GM08714 (cell line): ENCODE data around the gene VPREB3.

Experiments used
- H3K4me3 ChIP-seq: fragments of 200-500 bp; sonication (Bioruptor generic); 2 replicates; pipeline ENCODE4 v1.5.1; 2014; ENCODE audit warnings: mild to moderate bottlenecking, low read length, inconsistent platforms
- ZNF274 ChIP-seq: IDR thresholded peaks from 2 replicates; pipeline ENCODE4 v1.6.1; 2012; ENCODE audit warnings: mild to moderate bottlenecking, low read depth, low read length

Gene VPREB3

GRCh38 chr22:23787910-23788309 lies 33.7 kb upstream of the VPREB3 start:
- peak overlapping the region; percentile 98 for H3K4me3 ChIP-seq
- TF ChIP-seq ZNF274 = no peak

GRCh38 chr22:23787600-23787896 lies 33.3 kb upstream of the VPREB3 start:
- H3K4me3 ChIP-seq = peak overlapping the region; percentile 98
- no peak for TF ChIP-seq ZNF274

GRCh38 chr22:23786752-23787599 lies 32.8 kb upstream of the VPREB3 start, which contains the start of gene SMARCB1:
Gene SMARCB1, plus strand, starts transcription at chr22:23786966. Its CDS starts 204 bp downstream, at chr22:23787170.
- no peak for TF ChIP-seq ZNF274
- peak within 1 kb of the TSS; percentile 98 for H3K4me3 ChIP-seq

GRCh38 chr22:23786261-23786710 lies 32.1 kb upstream of the VPREB3 start:
- H3K4me3 ChIP-seq = peak overlapping the region; percentile 98; the same call in 1 of the 2 replicates
- TF ChIP-seq ZNF274 = no peak

GRCh38 chr22:23784215-23784732 lies 30.0 kb upstream of the VPREB3 start:
- no peak overlapping the region for H3K4me3 ChIP-seq
- TF ChIP-seq ZNF274 = no peak

- no peak for TF ChIP-seq ZNF274
- H3K4me3 ChIP-seq = no peak overlapping the region
Measured at GRCh38 chr22:23783265-23784150, 29.3 kb upstream of the VPREB3 start.

GRCh38 chr22:23782703-23783102 lies 28.5 kb upstream of the VPREB3 start:
- no peak for TF ChIP-seq ZNF274
- H3K4me3 ChIP-seq = no peak overlapping the region

GRCh38 chr22:23782252-23782651 lies 28.0 kb upstream of the VPREB3 start:
- no peak overlapping the region for H3K4me3 ChIP-seq
- no peak for TF ChIP-seq ZNF274

- no peak for TF ChIP-seq ZNF274
- H3K4me3 ChIP-seq = no peak overlapping the region
Measured at GRCh38 chr22:23781511-23782183, 27.4 kb upstream of the VPREB3 start.

- TF ChIP-seq ZNF274 = no peak
- H3K4me3 ChIP-seq = no peak overlapping the region
Measured at GRCh38 chr22:23781065-23781464, 26.8 kb upstream of the VPREB3 start.

GRCh38 chr22:23780146-23780748 lies 26.0 kb upstream of the VPREB3 start:
- no peak overlapping the region for H3K4me3 ChIP-seq
- no peak for TF ChIP-seq ZNF274

GRCh38 chr22:23779731-23780130 lies 25.5 kb upstream of the VPREB3 start:
- no peak for TF ChIP-seq ZNF274
- H3K4me3 ChIP-seq = no peak overlapping the region

- TF ChIP-seq ZNF274 = no peak
Measured at GRCh38 chr22:23779083-23779482, 24.9 kb upstream of the VPREB3 start.

GRCh38 chr22:23778577-23778900 lies 24.3 kb upstream of the VPREB3 start:
- H3K4me3 ChIP-seq = no peak overlapping the region
- TF ChIP-seq ZNF274 = no peak

More at GRCh38 chr22:23779083-23779482, 24.9 kb upstream of the VPREB3 start:
- no peak overlapping the region for H3K4me3 ChIP-seq
